ENCODE measurements around the gene ZNF639. TPM values are rescaled to one million over a fixed set of nuclear protein-coding genes. Genes with fewer than 3 reads are reported as not detected.

ZNF639 gene
- total RNA-seq, 1 experiment from 2014 or later, result 39.3 TPM

GRCh38 chr3:179308001-179308400 lies 14.8 kb upstream of the ZNF639 start:
- Histone ChIP-seq H3K9me3 (ENCODE audit: insufficient read depth, low read depth) (no peaks in the 10 kb centered on the region), H3K27me3 (ENCODE audit: insufficient read depth, low read depth) (no peaks in the 10 kb centered on the region), H3K27ac (no peak overlapping the region), H4K20me1 (ENCODE audit: insufficient read depth) (no peaks in the 10 kb centered on the region), H3K4me3 (no peak overlapping the region), H3K9me2 (ENCODE audit: insufficient read depth) (no peaks in the 10 kb centered on the region), H3K36me3 (ENCODE audit: low read depth) (no peaks in the 10 kb centered on the region), H3F3A (ENCODE audit: insufficient read depth, low read depth) (no peaks in the 10 kb centered on the region), H3K4me2 (no peak overlapping the region), H3K4me1 (replicated peaks; ENCODE audit: insufficient read depth) (no peaks in the 10 kb centered on the region), H3K79me2 (ENCODE audit: low read depth) (no peaks in the 10 kb centered on the region), H2AFZ (no peak overlapping the region)
- BruUV-seq (replicated peaks), result no TSS peak
- DNase-seq, result no peak
- TF ChIP-seq EZH2 (IDR thresholded peaks at IDR 0.05; ENCODE audit: low read depth), result no peak
- TF ChIP-seq, protein P1, sequence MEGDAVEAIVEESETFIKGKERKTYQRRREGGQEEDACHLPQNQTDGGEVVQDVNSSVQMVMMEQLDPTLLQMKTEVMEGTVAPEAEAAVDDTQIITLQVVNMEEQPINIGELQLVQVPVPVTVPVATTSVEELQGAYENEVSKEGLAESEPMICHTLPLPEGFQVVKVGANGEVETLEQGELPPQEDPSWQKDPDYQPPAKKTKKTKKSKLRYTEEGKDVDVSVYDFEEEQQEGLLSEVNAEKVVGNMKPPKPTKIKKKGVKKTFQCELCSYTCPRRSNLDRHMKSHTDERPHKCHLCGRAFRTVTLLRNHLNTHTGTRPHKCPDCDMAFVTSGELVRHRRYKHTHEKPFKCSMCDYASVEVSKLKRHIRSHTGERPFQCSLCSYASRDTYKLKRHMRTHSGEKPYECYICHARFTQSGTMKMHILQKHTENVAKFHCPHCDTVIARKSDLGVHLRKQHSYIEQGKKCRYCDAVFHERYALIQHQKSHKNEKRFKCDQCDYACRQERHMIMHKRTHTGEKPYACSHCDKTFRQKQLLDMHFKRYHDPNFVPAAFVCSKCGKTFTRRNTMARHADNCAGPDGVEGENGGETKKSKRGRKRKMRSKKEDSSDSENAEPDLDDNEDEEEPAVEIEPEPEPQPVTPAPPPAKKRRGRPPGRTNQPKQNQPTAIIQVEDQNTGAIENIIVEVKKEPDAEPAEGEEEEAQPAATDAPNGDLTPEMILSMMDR (conservative IDR thresholded peaks at IDR 0.05), result no peak
- ChIA-PET CTCF (interaction anchor here (0.7 kb wide), 1 partner anchor 853 kb away, joined by 4 read pairs; no protein-coding TSS in a partner anchor), POLR2A (ENCODE audit: unreplicated experiment) (no interaction called here)
- intact Hi-C loops (cut with micrococcal nuclease; ENCODE audit: unreplicated experiment), result loop anchor here (2.0 kb wide), 1 partner anchor 203 kb away; no protein-coding TSS in a partner anchor

GRCh38 chr3:179309225-179310078 lies 13.4 kb upstream of the ZNF639 start:
- Histone ChIP-seq H3K27ac (no peak overlapping the region), H3K9me2 (ENCODE audit: insufficient read depth) (no peaks in the 10 kb centered on the region), H2AFZ (no peak overlapping the region), H3K27me3 (ENCODE audit: insufficient read depth, low read depth) (no peaks in the 10 kb centered on the region), H3K4me3 (no peak overlapping the region), H4K20me1 (ENCODE audit: insufficient read depth) (no peaks in the 10 kb centered on the region), H3K79me2 (ENCODE audit: low read depth) (no peaks in the 10 kb centered on the region), H3K4me1 (replicated peaks; ENCODE audit: insufficient read depth) (no peaks in the 10 kb centered on the region), H3K4me2 (no peak overlapping the region), H3K36me3 (ENCODE audit: low read depth) (no peaks in the 10 kb centered on the region), H3F3A (ENCODE audit: insufficient read depth, low read depth) (no peaks in the 10 kb centered on the region), H3K9me3 (ENCODE audit: insufficient read depth, low read depth) (no peaks in the 10 kb centered on the region)
- no peak for DNase-seq
- BruUV-seq (replicated peaks), result no TSS peak
- CTCF ChIA-PET, result no interaction called here
- TF ChIP-seq, protein P1 (conservative IDR thresholded peaks at IDR 0.05), result no peak
- no peak for TF ChIP-seq EZH2 (IDR thresholded peaks at IDR 0.05; ENCODE audit: low read depth)
- POLR2A ChIA-PET (ENCODE audit: unreplicated experiment), result no interaction called here
- intact Hi-C loops (cut with micrococcal nuclease; ENCODE audit: unreplicated experiment), result loop anchor here (2.0 kb wide), 1 partner anchor 205 kb away; no protein-coding TSS in a partner anchor

- H3K4me3 ChIP-seq, result no peak overlapping the region
- H2AFZ ChIP-seq, result no peak overlapping the region
- no peaks in the 10 kb centered on the region for H3K27me3 ChIP-seq (ENCODE audit: insufficient read depth, low read depth)
- peaks cover 9% of the 10 kb centered on the region for H3K79me2 ChIP-seq (ENCODE audit: low read depth)
- BruUV-seq (replicated peaks), result no TSS peak
- no peak overlapping the region for H3K4me2 ChIP-seq
- 0 out of 2 replicates have a peak, but pooled peaks cover 10% of the 10 kb centered on the region for H3K4me1 ChIP-seq (replicated peaks; ENCODE audit: insufficient read depth)
- H3K9me3 ChIP-seq (ENCODE audit: insufficient read depth, low read depth), result no peaks in the 10 kb centered on the region
- no peaks in the 10 kb centered on the region for H3K36me3 ChIP-seq (ENCODE audit: low read depth)
- peaks cover 7% of the 10 kb centered on the region; the same call in 1 of the 2 replicates for H3F3A ChIP-seq (ENCODE audit: insufficient read depth, low read depth)
- POLR2A ChIA-PET (ENCODE audit: unreplicated experiment), result no interaction called here
- peak in 1 of 2 experiments; percentile 48 for DNase-seq
- no peak for TF ChIP-seq EZH2 (IDR thresholded peaks at IDR 0.05; ENCODE audit: low read depth)
- TF ChIP-seq, protein P1 (conservative IDR thresholded peaks at IDR 0.05), result no peak
- intact Hi-C loops (cut with micrococcal nuclease; ENCODE audit: unreplicated experiment), result no loop called here
- H3K27ac ChIP-seq, result no peak overlapping the region
- CTCF ChIA-PET, result no interaction called here
- peaks cover 3% of the 10 kb centered on the region; the same call in 1 of the 2 replicates for H4K20me1 ChIP-seq (ENCODE audit: insufficient read depth)
- no peaks in the 10 kb centered on the region for H3K9me2 ChIP-seq (ENCODE audit: insufficient read depth)
Observed at GRCh38 chr3:179318876-179319275, 4.0 kb upstream of the ZNF639 start.
